T-cell (primary cell): ENCODE measurements around the gene KCNG1. TPM values are rescaled to one million over a fixed set of nuclear protein-coding genes. Genes with fewer than 3 reads are reported as not detected.
"Not testable (repeated sequence)": the region's sequence is repeated elsewhere in the genome, so short reads cannot be mapped to it uniquely, and the experiment has no call there.

Experiments used
- ATAC-seq, 4 experiments: fragments of 200-7000 bp in 3 of 4; fragments of 150-1000 bp in 1 of 4; cut with Tn5 transposase; replicated peaks in 1 of 4; 1 replicate in 3 of 4; 2 replicates in 1 of 4; pipeline ENCODE4 v1.10.0; 2021; ENCODE audit warnings: moderate library complexity in 3 of 4, mild to moderate bottlenecking in 2 of 4, moderate number of reproducible peaks in 1 of 4
- CTCF ChIA-PET, 2 donors: fragments of 300-600 bp; sonication (Branson Sonifier 250); formaldehyde crosslinking; loops; one replicate each; lab custom pipeline; 2022; ENCODE audit warnings: antibody characterized with exemption in 2 of 2; lab: Charles Lee
- POLR2A ChIA-PET, 2 donors: fragments of 300-600 bp; sonication (Branson Sonifier 250); formaldehyde crosslinking; loops; one replicate each; lab custom pipeline; 2022; ENCODE audit warnings: antibody characterized with exemption in 2 of 2; lab: Charles Lee
- DNase-seq, 35 experiments: peaks; one replicate each; pipeline versions ENCODE4 v3.0.0 to v3.0.0-alpha.2; 2013 to 2023
- H3K27ac ChIP-seq: one replicate; pipeline ENCODE4 v1.5.1; 2013; ENCODE audit warnings: low read length
- H3K27me3 ChIP-seq, 2 experiments: replicated peaks in 1 of 2; 1 replicate in 1 of 2; 2 replicates in 1 of 2; pipeline versions ENCODE4 v1.6.1 to v1.7.0; 2013; ENCODE audit warnings: low read length in 1 of 2, mixed read lengths in 1 of 2; ENCODE audit not compliant: control insufficient read depth in 2 of 2, insufficient read depth in 2 of 2; ENCODE audit errors: extremely low read depth in 1 of 2
- H3K36me3 ChIP-seq, 2 donors: 1 replicate in 1 of 2; 2 replicates in 1 of 2; pipeline versions ENCODE4 v1.6.1 to v1.7.0; 2013; ENCODE audit warnings: low read length in 1 of 2; ENCODE audit not compliant: control insufficient read depth in 2 of 2, insufficient read depth in 1 of 2; ENCODE audit errors: extremely low read depth in 1 of 2
- H3K4me1 ChIP-seq, 2 experiments: 1 replicate in 1 of 2; 2 replicates in 1 of 2; pipeline versions ENCODE4 v1.6.1 to v1.7.0; 2013; ENCODE audit warnings: low read length in 2 of 2, mixed read lengths in 1 of 2; ENCODE audit not compliant: insufficient read depth in 2 of 2, control insufficient read depth in 1 of 2; ENCODE audit errors: extremely low read depth in 1 of 2
- H3K4me3 ChIP-seq, 2 donors: 1 replicate in 1 of 2; 2 replicates in 1 of 2; pipeline versions ENCODE4 v1.5.1 to v1.7.0; 2013; ENCODE audit warnings: mild to moderate bottlenecking in 2 of 2, low read length in 1 of 2, moderate library complexity in 1 of 2; ENCODE audit not compliant: control insufficient read depth in 1 of 2; ENCODE audit errors: extremely low read depth in 1 of 2
- H3K9me3 ChIP-seq: 2 replicates; pipeline ENCODE4 v1.7.0; 2013
- H3K27ac Mint-ChIP-seq, 2 donors: one replicate each; pipeline ENCODE4 v1.8.0; 2020 to 2021; ENCODE audit warnings: mild to moderate bottlenecking in 2 of 2, mixed read lengths in 2 of 2
- H3K27me3 Mint-ChIP-seq, 2 donors: one replicate each; pipeline ENCODE4 v1.8.0; 2021 to 2022; ENCODE audit warnings: mixed read lengths in 2 of 2
- H3K36me3 Mint-ChIP-seq: one replicate; pipeline ENCODE4 v1.8.0; 2021; ENCODE audit warnings: mixed read lengths
- H3K4me1 Mint-ChIP-seq, 3 donors: one replicate each; pipeline ENCODE4 v1.8.0; 2020 to 2022; ENCODE audit warnings: mixed read lengths in 3 of 3, mild to moderate bottlenecking in 1 of 3
- H3K4me3 Mint-ChIP-seq, 3 donors: one replicate each; pipeline ENCODE4 v1.8.0; 2020 to 2022; ENCODE audit warnings: mild to moderate bottlenecking in 3 of 3, mixed read lengths in 3 of 3, moderate library complexity in 3 of 3
- H3K9me3 Mint-ChIP-seq, 3 donors: one replicate each; pipeline ENCODE4 v1.8.0; 2020 to 2022; ENCODE audit warnings: mixed read lengths in 3 of 3
- WGBS: methylation state at CpG from one replicate; pipeline ENCODE4 v1.1.5; 2013; ENCODE audit warnings: missing lambda C conversion rate; ENCODE audit not compliant: insufficient coverage; 5-methylcytosine and 5-hydroxymethylcytosine counted together
- total RNA-seq, 35 experiments: library from RNA in 6 of 35; stranded (reverse) in 6 of 35; fragments of 120-200 nt in 1 of 35; gene quantifications; one replicate each; pipeline versions ENCODE4 v1.2.1 to v1.2.4 and lab custom pipeline; 2013 to 2026

KCNG1 gene
- total RNA-seq, 5 donors from 2014 or later (not counting 1 experiment from before 2014, with no cell fraction given): 0.35 to 0.82 (median 0.82) TPM; not detected in 2

DNA sequence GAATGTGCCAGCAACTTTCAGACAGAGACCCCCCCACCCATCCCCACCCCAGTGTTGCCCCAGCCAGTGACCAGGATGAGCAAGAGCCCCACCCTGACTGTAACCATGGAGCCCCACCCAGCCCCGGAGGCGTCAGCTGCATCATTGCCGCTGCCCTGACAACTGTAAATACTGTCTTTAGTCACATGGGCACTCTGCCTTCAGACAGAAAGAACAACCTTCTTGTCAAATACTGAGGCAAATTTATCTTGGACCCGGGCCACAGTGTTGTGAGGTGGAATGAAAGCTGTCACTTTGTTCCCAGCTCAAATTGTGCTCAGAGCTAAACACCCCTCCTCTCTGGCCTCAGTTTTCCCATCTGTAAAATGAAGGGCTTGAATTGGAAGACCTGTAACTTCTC is 40.5 kb downstream of the KCNG1 start:
- ChIA-PET POLR2A (interaction anchor here in 1 of 2 donors (1.0 kb wide), 1 partner anchor 39 kb away, joined by 3 read pairs; no protein-coding TSS in a partner anchor), CTCF (interaction anchor here (0.9 to 1.8 kb wide), 2 partner anchors 9 to 642 kb away, joined by 5 to 6 read pairs; no protein-coding TSS in a partner anchor)
- Mint-ChIP-seq H3K4me3 (no peak overlapping the region), H3K36me3 (no peaks in the 10 kb centered on the region), H3K4me1 (peaks cover 4% of the 10 kb centered on the region in 3 donors), H3K9me3 (no peaks in the 10 kb centered on the region), H3K27ac (no peak overlapping the region), H3K27me3 (peaks cover 46 to 57% of the 10 kb centered on the region in 2 donors)
- H3K27ac ChIP-seq: no peak overlapping the region
- peaks cover 0 to 4% of the 10 kb centered on the region in 2 experiments for H3K4me1 ChIP-seq
- H3K27me3 ChIP-seq: peaks cover 4 to 39% of the 10 kb centered on the region in 2 experiments
- no peak overlapping the region for H3K4me3 ChIP-seq
- DNase-seq: no peak
- 20% methylated on average over 1 of the region's 4 CpGs for WGBS
- no peaks in the 10 kb centered on the region for H3K36me3 ChIP-seq
- no peak for ATAC-seq
- no peaks in the 10 kb centered on the region for H3K9me3 ChIP-seq

DNA sequence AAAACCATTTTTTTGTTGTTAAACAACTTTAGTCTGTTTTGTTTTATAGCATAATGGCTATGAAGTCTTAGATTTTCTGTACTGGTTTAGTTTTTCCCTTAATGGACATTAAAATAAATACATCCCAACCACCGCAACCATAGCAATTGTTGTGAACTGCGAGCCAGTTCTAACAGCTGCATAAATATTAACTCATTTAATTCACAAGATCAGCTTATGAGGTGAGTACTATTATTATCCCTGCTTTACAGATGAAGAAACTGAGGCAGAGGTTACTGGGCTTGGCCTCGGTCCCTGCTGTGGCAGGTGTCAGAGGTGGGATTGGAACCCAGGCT is 41.2 kb downstream of the KCNG1 start:
- Mint-ChIP-seq H3K27ac (no peak overlapping the region), H3K4me1 (peaks cover 4% of the 10 kb centered on the region in 3 donors), H3K9me3 (no peaks in the 10 kb centered on the region), H3K4me3 (no peak overlapping the region), H3K27me3 (peaks cover 42 to 57% of the 10 kb centered on the region in 2 donors), H3K36me3 (no peaks in the 10 kb centered on the region)
- Histone ChIP-seq H3K4me3 (no peak overlapping the region), H3K36me3 (no peaks in the 10 kb centered on the region), H3K4me1 (peaks cover 0 to 4% of the 10 kb centered on the region in 2 experiments), H3K9me3 (no peaks in the 10 kb centered on the region), H3K27me3 (peaks cover 1 to 36% of the 10 kb centered on the region in 2 experiments), H3K27ac (no peak overlapping the region)
- WGBS: 86% methylated on average over 1 of the region's 3 CpGs
- no peak for DNase-seq
- ATAC-seq: no peak
- ChIA-PET CTCF (interaction anchor here (0.8 to 1.8 kb wide), 3 partner anchors 9 to 643 kb away, joined by 3 to 6 read pairs (median 5); no protein-coding TSS in a partner anchor), POLR2A (interaction anchor here in 1 of 2 donors (1.0 kb wide), 1 partner anchor 40 kb away, joined by 3 read pairs; no protein-coding TSS in a partner anchor)

DNA sequence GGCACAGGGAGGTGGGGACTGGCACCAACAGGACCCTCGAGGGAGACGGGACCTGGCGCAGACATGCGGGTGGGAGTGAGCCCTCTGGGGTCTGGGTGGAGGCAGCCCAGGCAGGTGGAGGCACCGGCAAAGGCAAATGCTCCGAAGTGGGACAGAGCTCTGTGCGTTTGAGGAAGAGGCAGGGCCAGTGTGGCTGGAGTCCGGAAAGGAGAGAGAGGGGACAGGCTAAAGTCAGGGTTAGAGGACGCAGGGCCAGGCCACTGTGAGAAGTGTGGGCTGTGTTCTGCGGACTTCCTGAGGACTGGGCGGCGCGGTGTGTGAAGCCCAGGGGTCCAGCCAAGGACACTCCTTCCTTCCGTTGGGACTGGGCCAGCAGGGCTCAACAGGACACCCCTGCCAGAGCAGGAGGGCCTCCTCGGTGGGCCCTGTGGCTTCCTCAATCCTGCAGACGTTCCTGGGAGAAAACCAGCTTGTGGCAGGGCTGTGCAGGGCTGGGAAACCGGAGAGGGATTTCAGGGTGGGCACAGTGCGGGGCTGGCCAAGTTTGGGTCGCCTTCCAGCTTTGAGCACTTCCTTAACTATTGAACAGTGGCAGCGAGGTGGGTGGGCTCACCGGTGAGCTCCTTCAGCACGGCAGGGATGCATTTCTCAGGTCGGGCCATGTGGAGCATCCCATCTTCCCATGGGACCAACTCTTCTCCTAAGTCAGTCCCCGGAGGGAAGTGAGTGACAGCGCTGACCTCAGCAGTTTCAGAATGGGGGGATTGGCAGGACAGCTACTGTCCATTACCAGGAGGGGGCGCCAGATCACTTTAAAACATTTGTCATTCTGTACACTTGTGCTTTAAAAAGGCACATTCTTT is 41.8 kb downstream of the KCNG1 start:
- Mint-ChIP-seq H3K4me1 (peaks cover 4% of the 10 kb centered on the region in 3 donors), H3K27me3 (peaks cover 36 to 54% of the 10 kb centered on the region in 2 donors), H3K9me3 (no peaks in the 10 kb centered on the region), H3K4me3 (no peak overlapping the region), H3K36me3 (no peaks in the 10 kb centered on the region), H3K27ac (no peak overlapping the region)
- 53% methylated on average over 19 of the region's 26 CpGs for WGBS
- Histone ChIP-seq H3K36me3 (no peaks in the 10 kb centered on the region), H3K9me3 (no peaks in the 10 kb centered on the region), H3K4me1 (peaks cover 0 to 4% of the 10 kb centered on the region in 2 experiments), H3K4me3 (no peak overlapping the region), H3K27ac (no peak overlapping the region), H3K27me3 (peaks cover 0 to 37% of the 10 kb centered on the region in 2 experiments)
- DNase-seq (peak in 32 of 35 experiments; percentile 5 to 76 (median 55)), ATAC-seq (peak; percentile 42 to 53 (median 46))
- ChIA-PET CTCF (interaction anchor here in 1 of 2 donors (0.5 to 1.8 kb wide), 3 partner anchors 8 to 1642 kb away, joined by 3 to 5 read pairs (median 3); no protein-coding TSS in a partner anchor), POLR2A (interaction anchor here in 1 of 2 donors (1.0 kb wide), 1 partner anchor 41 kb away, joined by 3 read pairs; no protein-coding TSS in a partner anchor)

DNA sequence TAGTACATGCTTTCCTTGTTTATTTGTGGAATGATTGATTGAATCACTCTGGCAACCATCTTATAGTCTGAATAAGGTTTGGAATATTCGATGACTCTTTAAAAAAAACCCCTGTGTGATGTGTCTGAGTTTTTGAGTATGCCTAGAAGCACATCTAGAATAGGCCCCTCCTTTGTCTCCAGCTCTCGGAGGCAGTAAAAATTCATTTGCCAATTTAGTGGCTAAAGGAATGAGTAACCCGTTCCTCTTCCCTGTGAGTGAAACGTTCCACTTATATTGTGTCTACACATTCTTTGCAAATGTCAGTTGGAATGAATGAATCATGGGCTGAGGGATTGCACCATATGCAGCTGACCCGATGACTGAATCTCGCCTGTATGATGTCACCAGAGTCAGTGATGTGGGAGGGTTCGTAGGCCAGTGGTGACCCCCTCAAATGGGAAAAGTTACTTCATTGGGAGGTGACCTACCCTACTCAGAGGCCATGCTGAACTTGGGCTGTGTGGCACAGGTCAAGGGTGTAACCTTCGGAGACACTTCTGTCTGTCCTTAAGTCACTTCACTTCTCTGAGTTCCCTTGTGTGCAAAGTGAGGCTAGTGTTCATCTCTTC is 42.7 kb downstream of the KCNG1 start:
- DNase-seq: no peak
- Mint-ChIP-seq H3K4me1 (peaks cover 4% of the 10 kb centered on the region in 3 donors), H3K27me3 (peaks cover 43 to 57% of the 10 kb centered on the region in 2 donors), H3K9me3 (no peaks in the 10 kb centered on the region), H3K36me3 (no peaks in the 10 kb centered on the region), H3K4me3 (no peak overlapping the region), H3K27ac (no peak overlapping the region)
- CTCF ChIA-PET: no interaction called here
- Histone ChIP-seq H3K9me3 (no peaks in the 10 kb centered on the region), H3K4me3 (no peak overlapping the region), H3K4me1 (peaks cover 0 to 4% of the 10 kb centered on the region in 2 experiments), H3K27ac (no peak overlapping the region), H3K36me3 (no peaks in the 10 kb centered on the region), H3K27me3 (peaks cover 0 to 43% of the 10 kb centered on the region in 2 experiments)
- 56% methylated on average over 1 of the region's 8 CpGs for WGBS
- POLR2A ChIA-PET: no interaction called here
- no peak for ATAC-seq

DNA sequence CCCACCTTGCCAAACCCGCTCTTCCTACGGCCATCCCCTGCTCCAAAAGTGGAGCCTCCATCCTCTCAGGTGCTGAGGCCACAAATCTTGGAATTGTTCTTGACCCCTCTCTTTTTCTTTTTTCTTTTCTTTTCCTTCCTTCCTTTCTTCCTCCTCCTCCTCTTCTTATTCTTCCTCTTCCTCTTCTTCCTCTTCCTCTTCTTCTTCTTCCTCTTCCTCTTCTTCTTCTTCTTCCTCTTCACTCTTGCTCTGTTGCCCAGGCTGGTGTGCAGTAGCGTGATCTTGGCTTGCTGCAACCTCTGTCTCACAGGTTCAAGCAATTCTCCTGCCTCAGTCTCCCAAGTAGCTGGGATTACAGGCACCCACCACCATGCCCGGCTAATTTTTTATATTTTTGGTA is 44.4 kb downstream of the KCNG1 start:
- CTCF ChIA-PET, H3K4me1 Mint-ChIP-seq, H3K36me3 ChIP-seq, H3K9me3 Mint-ChIP-seq, H3K4me1 ChIP-seq, H3K4me3 Mint-ChIP-seq, H3K36me3 Mint-ChIP-seq, H3K27ac Mint-ChIP-seq, ATAC-seq, H3K9me3 ChIP-seq, H3K27ac ChIP-seq, POLR2A ChIA-PET, H3K4me3 ChIP-seq, DNase-seq: not testable (repeated sequence)
- H3K27me3 ChIP-seq: peaks cover 0 to 38% of the 10 kb centered on the region in 2 experiments
- peaks cover 40 to 48% of the 10 kb centered on the region in 2 donors for H3K27me3 Mint-ChIP-seq
- 100% methylated on average over 2 of the region's 4 CpGs for WGBS
